HEK293T (cell line): ENCODE measurements around the gene ANKEF1.

Experiments used
- FOXA1 ChIP-seq: fragments of 450-650 bp; IDR thresholded peaks from 2 replicates; pipeline ENCODE4 v1.6.1; 2016; ENCODE audit warnings: mild to moderate bottlenecking
- FOXK2 ChIP-seq: fragments of 450-650 bp; IDR thresholded peaks from 2 replicates; pipeline ENCODE4 v1.6.1; 2016; ENCODE audit warnings: mild to moderate bottlenecking
- FOXM1 ChIP-seq: fragments of 450-650 bp; IDR thresholded peaks from 2 replicates; pipeline ENCODE4 v1.6.1; 2017; ENCODE audit warnings: mild to moderate bottlenecking, borderline replicate concordance
- HDGF ChIP-seq: fragments of 450-650 bp; IDR thresholded peaks from 2 replicates; pipeline ENCODE4 v1.6.1; 2017; ENCODE audit warnings: antibody characterized with exemption, borderline replicate concordance
- L3MBTL2 ChIP-seq: fragments of 450-650 bp; conservative IDR thresholded peaks from 2 replicates; pipeline ENCODE4 v1.6.1; 2016; ENCODE audit warnings: mild to moderate bottlenecking
- PKNOX1 ChIP-seq: fragments of 450-650 bp; IDR thresholded peaks from 2 replicates; pipeline ENCODE4 v1.6.1; 2016

DNA sequence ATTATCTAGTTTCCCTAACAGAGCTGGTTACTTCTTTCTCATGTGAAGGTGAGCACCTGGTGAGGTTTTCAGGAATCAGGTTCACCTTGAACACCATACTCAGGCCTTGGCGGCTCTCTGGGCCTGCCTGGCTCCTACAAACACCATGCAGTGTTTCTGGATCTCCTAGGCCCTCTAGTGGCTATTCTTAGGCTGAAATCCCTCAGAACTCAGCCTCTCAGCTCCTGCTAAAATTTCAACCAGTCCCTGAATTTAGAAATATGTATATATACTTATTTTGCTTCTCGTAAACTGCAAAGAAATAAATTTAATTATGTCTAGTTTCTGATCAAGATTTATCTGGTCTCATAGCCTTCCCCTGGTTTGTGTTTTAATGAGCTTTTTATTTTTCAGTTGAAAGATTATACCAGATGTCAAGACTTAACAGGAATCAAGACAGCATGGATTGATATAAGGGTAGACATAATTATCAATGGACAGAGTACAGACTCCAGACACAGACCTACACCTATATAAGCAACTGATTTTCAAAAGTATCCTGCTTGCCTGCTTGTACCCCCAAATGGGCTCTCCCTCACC, 55.9 kb downstream of the ANKEF1 start:
- TF ChIP-seq L3MBTL2, result no peak
- TF ChIP-seq PKNOX1, result no peak
- no peak for TF ChIP-seq FOXA1
- no peak for TF ChIP-seq FOXK2
- no peak for TF ChIP-seq FOXM1
- no peak for TF ChIP-seq HDGF
